ENCODE data around the gene DCLK2. TPM values are rescaled to one million over a fixed set of nuclear protein-coding genes. Genes with fewer than 3 reads are reported as not detected.

DCLK2 gene
- total and polyA plus RNA-seq, 2 of the 13 experiments (the other 11 are each of a cell fraction or from before 2014, with no cell fraction given): not detected

GRCh38 chr4:150127757-150128156 is 49.5 kb downstream of the DCLK2 start:
- WGBS (ENCODE audit: low lambda C conversion rate): 0% methylated on average over 4 of the region's 4 CpGs
- no peaks in the 10 kb centered on the region for H4K20me1 ChIP-seq (ENCODE audit: insufficient read depth, low read length)
- in situ Hi-C loops (cut with HindIII; ENCODE audit: extremely low pct_ligation_motif_present, low pct_unique_long_range_greater_than_20kb) (no loop called here), intact Hi-C loops (cut with micrococcal nuclease; ENCODE audit: unreplicated experiment) (no loop called here)
- no peak overlapping the region for H3K4me2 ChIP-seq (ENCODE audit: low read depth, low read length)
- no peaks in the 10 kb centered on the region for H3K79me2 ChIP-seq (ENCODE audit: insufficient read depth, low read length)
- CTCF ChIA-PET (ENCODE audit: low intra/inter-chr PET ratio, low total read pairs): no interaction called here
- H2AFZ ChIP-seq (ENCODE audit: low read length): no peak overlapping the region
- ATAC-seq (no peak), DNase-seq (ENCODE audit: low spot score) (no peak), FAIRE-seq (no peak)
- H3K9me3 ChIP-seq (ENCODE audit: low read length): no peaks in the 10 kb centered on the region
- no peak overlapping the region for H3K9ac ChIP-seq (ENCODE audit: insufficient read depth, low read depth, low read length)
- H3K4me1 ChIP-seq (ENCODE audit: insufficient read depth, low read length): no peaks in the 10 kb centered on the region
- POLR2A ChIA-PET: no interaction called here
- BruUV-seq (replicated peaks): no TSS peak
- no peaks in the 10 kb centered on the region for H3K36me3 ChIP-seq (replicated peaks in 1 of 2; ENCODE audit: control insufficient read depth in 1 of 2, insufficient read depth in 2 of 2, low read length in 2 of 2)
- H3K4me3 ChIP-seq (replicated peaks in 1 of 3; ENCODE audit: insufficient read depth in 1 of 3, low read depth in 2 of 3, low read length in 3 of 3): no peak overlapping the region
- H3K27me3 ChIP-seq (ENCODE audit: control insufficient read depth in 1 of 2, insufficient read depth in 2 of 2, low read length in 2 of 2): 0 out of 5 replicates have a peak, but pooled peaks cover 0 to under 1% of the 10 kb centered on the region in 2 experiments
- no peak overlapping the region for H3K27ac ChIP-seq (ENCODE audit: extremely low read length, insufficient read depth, low read length)
- TF ChIP-seq ATF5 (CRISPR knock-in tag; IDR thresholded peaks at IDR 0.05; ENCODE audit: low read depth): no peak
- no peak for TF ChIP-seq SALL1 (CRISPR knock-in tag; IDR thresholded peaks at IDR 0.05)
- no peak for TF ChIP-seq CSRNP1 (CRISPR knock-in tag; IDR thresholded peaks at IDR 0.05)
- no peak for TF ChIP-seq HOXD1 (CRISPR knock-in tag; IDR thresholded peaks at IDR 0.05)
- TF ChIP-seq ZNF652 (CRISPR knock-in tag; IDR thresholded peaks at IDR 0.05; ENCODE audit: borderline replicate concordance, low read depth): no peak
- TF ChIP-seq PLSCR1 (CRISPR knock-in tag; IDR thresholded peaks at IDR 0.05; ENCODE audit: borderline replicate concordance): no peak
- TF ChIP-seq, protein P1, sequence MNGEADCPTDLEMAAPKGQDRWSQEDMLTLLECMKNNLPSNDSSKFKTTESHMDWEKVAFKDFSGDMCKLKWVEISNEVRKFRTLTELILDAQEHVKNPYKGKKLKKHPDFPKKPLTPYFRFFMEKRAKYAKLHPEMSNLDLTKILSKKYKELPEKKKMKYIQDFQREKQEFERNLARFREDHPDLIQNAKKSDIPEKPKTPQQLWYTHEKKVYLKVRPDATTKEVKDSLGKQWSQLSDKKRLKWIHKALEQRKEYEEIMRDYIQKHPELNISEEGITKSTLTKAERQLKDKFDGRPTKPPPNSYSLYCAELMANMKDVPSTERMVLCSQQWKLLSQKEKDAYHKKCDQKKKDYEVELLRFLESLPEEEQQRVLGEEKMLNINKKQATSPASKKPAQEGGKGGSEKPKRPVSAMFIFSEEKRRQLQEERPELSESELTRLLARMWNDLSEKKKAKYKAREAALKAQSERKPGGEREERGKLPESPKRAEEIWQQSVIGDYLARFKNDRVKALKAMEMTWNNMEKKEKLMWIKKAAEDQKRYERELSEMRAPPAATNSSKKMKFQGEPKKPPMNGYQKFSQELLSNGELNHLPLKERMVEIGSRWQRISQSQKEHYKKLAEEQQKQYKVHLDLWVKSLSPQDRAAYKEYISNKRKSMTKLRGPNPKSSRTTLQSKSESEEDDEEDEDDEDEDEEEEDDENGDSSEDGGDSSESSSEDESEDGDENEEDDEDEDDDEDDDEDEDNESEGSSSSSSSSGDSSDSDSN (CRISPR knock-in tag; IDR thresholded peaks at IDR 0.05): no peak
- no peak for TF ChIP-seq KLF11 (CRISPR knock-in tag; IDR thresholded peaks at IDR 0.05)
- no peak for TF ChIP-seq RFX1 (IDR thresholded peaks at IDR 0.05)
- no peak for TF ChIP-seq EEA1 (CRISPR knock-in tag; IDR thresholded peaks at IDR 0.05; ENCODE audit: borderline replicate concordance)
- no peak for TF ChIP-seq ZNF550 (CRISPR knock-in tag; IDR thresholded peaks at IDR 0.05; ENCODE audit: borderline replicate concordance)
- no peak for TF ChIP-seq SMC3 (IDR thresholded peaks at IDR 0.05; ENCODE audit: low read length)
- no peak for TF ChIP-seq GABPB1 (CRISPR knock-in tag; IDR thresholded peaks at IDR 0.05)
- TF ChIP-seq TARDBP (CRISPR knock-in tag; IDR thresholded peaks at IDR 0.05): no peak
- TF ChIP-seq ZNF616 (CRISPR knock-in tag; IDR thresholded peaks at IDR 0.05; ENCODE audit: low read depth): no peak
